ENCODE measurements around the gene SRD5A2.

- TF ChIP-seq EZH2 (IDR thresholded peaks at IDR 0.05; ENCODE audit: insufficient read depth, poor library complexity, severe bottlenecking): no peak
- no peak for TF ChIP-seq EZH2phosphoT487 (IDR thresholded peaks at IDR 0.05; ENCODE audit: insufficient read depth, low read depth)
These were observed 33.3 kb downstream of the SRD5A2 start for GRCh38 chr2:31547485-31547884.
